ENCODE measurements around the gene UBA7. TPM values are rescaled to one million over a fixed set of nuclear protein-coding genes. Genes with fewer than 3 reads are reported as not detected.
A peak's percentile ranks its signal among the peaks of the same experiment; 100 is the strongest.

Gene UBA7
- total and polyA plus RNA-seq, 2 of the 8 experiments (the other 6 are each of a cell fraction or from before 2014, with no cell fraction given), result 0.34 to 0.65 TPM

GRCh38 chr3:49856181-49857005 lies 42.6 kb upstream of the UBA7 start, which contains the start of gene TRAIP (continued):
- TF ChIP-seq MAX (IDR thresholded peaks at IDR 0.05), result peak; percentile 73
- TF ChIP-seq NANOG (IDR thresholded peaks at IDR 0.05; ENCODE audit: insufficient read depth, low read depth, low read length, poor library complexity, severe bottlenecking), result no peak
- TF ChIP-seq KDM5A (IDR thresholded peaks at IDR 0.05; ENCODE audit: low read length), result no peak
- peak; percentile 82 for TF ChIP-seq TAF1 (IDR thresholded peaks at IDR 0.05; ENCODE audit: low read depth, low read length)
- TF ChIP-seq CREB1 (IDR thresholded peaks at IDR 0.05), result peak; percentile 82
- TF ChIP-seq CHD7 (IDR thresholded peaks at IDR 0.05; ENCODE audit: insufficient replicate concordance, low read length), result no peak
- no peak for TF ChIP-seq SRF (IDR thresholded peaks at IDR 0.05; ENCODE audit: low read depth, low read length)
- no peak for TF ChIP-seq EZH2 (IDR thresholded peaks at IDR 0.05; ENCODE audit: low read depth, low read length, severe bottlenecking)
- TF ChIP-seq BCL11A (IDR thresholded peaks at IDR 0.05; ENCODE audit: low read depth in 2 of 2, low read length in 2 of 2), result no peak
- no peak for TF ChIP-seq CBX5 (IDR thresholded peaks at IDR 0.05; ENCODE audit: low read depth, low read length)
